ENCODE data around the gene SLC25A12. TPM values are rescaled to one million over a fixed set of nuclear protein-coding genes. Genes with fewer than 3 reads are reported as not detected.
A peak's percentile ranks its signal among the peaks of the same experiment; 100 is the strongest.
"Not testable (repeated sequence)": the region's sequence is repeated elsewhere in the genome, so short reads cannot be mapped to it uniquely, and the experiment has no call there.

The SLC25A12 gene
- total RNA-seq, 1 donor from 2014 or later = 106 TPM

- DNase-seq (ENCODE audit: missing footprints) (no peak), ATAC-seq (no peak)
- intact Hi-C loops (cut with DNase I) = no loop called here
Observed at GRCh38 chr2:171836146-171836910, 57.7 kb downstream of the SLC25A12 start.

DNA sequence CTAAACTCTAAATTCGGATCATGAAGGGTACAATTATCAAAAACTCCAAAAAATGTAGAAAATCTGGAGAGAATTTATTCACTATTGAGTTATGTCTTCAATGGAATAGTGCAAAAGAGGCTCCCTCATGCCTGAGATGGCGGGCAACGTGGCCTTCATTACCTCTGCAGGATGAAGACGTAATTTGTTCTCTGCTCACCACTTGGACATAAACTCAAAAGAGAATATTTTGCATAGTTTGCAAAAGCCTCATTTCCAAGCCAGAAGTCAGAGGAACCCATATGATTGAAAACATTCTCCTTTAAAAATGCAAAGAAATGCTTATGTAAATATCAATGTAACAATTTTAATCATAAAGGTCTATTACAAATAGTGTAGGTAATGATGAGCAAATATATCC is 58.7 kb downstream of the SLC25A12 start:
- ATAC-seq (no peak), DNase-seq (ENCODE audit: missing footprints) (no peak)
- intact Hi-C loops (cut with DNase I) = no loop called here

DNA sequence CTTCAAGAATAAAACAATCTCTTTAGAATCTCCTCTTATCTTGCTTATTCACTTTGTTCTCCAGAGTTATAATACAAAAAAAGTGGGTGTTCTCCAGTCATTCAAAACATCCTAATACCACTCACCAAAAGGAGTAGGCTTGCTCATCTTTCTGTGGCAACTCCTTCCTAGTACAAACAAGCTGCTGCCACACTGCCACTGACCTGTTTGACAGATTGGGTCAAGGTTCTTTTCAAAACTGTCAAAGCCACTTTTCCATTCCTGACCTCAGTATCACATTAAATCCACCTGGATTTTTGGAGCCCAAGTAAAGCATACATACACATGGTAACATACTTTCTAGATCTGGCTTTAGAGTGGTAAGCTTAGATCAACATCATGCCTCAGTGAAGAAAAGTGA is 59.8 kb downstream of the SLC25A12 start:
- no peak for DNase-seq (ENCODE audit: missing footprints)
- ATAC-seq = no peak
- intact Hi-C loops (cut with DNase I) = no loop called here

DNA sequence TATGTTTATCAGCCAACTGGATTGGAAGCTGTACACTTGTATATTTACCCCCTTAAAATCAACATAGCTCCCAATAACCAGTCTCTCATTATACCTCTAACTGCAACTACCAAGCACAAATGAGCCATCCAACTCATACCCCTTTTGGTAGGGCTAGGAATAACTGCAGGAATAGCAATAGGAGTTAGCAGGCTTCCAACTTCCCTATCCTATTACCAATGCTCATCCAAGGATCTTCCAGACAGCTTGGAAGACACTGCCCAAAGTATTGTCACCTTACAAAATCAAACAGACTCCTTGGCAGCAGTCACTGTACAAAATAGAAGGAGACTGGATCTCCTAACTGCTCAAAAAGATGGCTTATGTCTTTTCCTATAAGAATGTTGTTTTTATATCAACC is 61.6 kb downstream of the SLC25A12 start:
- ATAC-seq (no peak), DNase-seq (ENCODE audit: missing footprints) (no peak)
- intact Hi-C loops (cut with DNase I) = no loop called here

DNA sequence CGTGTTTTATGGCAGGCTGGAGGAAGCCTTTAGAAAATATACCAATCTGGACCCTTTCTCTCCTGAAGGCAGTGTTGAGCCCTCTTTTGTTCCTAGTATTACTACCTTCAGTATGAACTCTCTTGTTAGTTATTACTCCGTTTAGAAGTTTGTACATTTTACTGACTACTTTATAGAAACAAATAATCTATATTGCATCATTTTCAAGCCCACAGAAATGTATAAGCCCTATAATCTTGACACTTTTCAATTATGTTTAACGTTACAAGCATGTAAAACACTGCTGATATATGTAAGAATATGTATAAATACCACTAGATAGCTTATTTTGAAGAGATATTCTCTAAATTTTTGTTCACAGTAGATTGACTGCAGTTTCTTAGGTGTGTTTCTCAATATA is 64.0 kb downstream of the SLC25A12 start:
- ATAC-seq (no peak), DNase-seq (ENCODE audit: missing footprints) (no peak)
- intact Hi-C loops (cut with DNase I) = no loop called here

GRCh38 chr2:171824086-171824485 is 70.0 kb downstream of the SLC25A12 start:
- intact Hi-C loops (cut with DNase I) = no loop called here
- ATAC-seq (peak; percentile 63), DNase-seq (ENCODE audit: missing footprints) (no peak)

DNA sequence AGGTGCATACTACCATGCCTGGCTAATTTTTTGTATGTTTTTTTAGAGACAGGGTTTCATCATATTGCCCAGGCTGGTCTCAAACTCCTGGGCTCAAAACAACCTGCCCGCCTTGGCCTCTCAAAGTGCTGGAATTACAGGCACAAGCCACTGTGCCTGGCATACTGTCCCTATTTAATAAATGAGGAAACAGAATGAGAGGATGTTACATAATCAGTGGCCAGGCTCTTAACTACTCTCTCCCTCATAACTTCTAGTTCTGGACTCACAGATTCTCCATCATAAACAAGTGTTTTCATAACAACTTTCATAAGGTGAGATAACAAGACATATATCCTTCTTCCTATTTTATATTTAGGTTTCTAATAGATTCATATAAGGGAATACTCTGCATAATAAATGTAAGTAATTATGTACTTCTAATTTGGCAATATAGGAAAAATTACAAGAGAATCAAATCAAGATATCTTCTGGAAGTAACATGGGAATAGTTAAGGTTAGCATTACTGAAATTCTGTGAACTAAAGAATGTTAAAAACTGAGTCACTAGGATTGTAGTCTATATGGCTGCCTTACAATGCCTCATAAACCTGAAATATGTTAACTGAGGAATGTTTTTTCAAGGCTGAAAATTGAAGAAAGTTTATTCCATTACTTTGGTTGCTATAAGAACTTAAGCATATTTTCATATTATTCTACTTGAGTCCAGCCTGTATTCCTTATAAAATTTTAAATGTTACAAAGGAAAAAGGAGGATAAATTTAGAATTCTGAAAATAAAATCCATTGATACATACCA is 71.3 kb downstream of the SLC25A12 start:
- no peak for DNase-seq (ENCODE audit: missing footprints)
- intact Hi-C loops (cut with DNase I) = no loop called here
- peak; percentile 39 for ATAC-seq

GRCh38 chr2:171819453-171819852 is 74.6 kb downstream of the SLC25A12 start:
- intact Hi-C loops (cut with DNase I) = no loop called here
- ATAC-seq = no peak
- DNase-seq (ENCODE audit: missing footprints) = no peak

DNA sequence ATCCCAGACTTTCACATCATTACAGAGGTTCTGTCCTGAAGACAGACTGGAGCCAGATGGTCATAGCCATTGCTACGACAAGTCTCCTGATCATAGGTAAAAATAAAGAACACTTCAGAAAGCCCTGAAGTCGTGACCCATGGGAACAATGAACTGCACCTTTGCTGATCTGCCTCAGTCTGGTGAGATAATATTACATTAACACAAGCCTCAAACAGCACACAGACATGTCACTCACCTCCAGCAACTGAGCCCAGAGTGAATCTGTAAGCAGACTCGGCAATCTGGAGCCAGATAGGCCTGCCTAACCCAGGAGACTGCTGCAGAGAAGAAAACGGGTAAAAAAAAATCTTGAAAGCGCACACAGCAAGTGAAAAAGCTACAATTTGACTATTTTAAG is 79.2 kb downstream of the SLC25A12 start:
- intact Hi-C loops (cut with DNase I) = loop anchor here (5.0 kb wide), 1 partner anchor 287 kb away; the partner anchor contains the start of gene DLX2
- ATAC-seq = peak; percentile 40
- no peak for DNase-seq (ENCODE audit: missing footprints)

GRCh38 chr2:171814174-171814573 is 79.9 kb downstream of the SLC25A12 start:
- DNase-seq (ENCODE audit: missing footprints) = no peak
- intact Hi-C loops (cut with DNase I) = loop anchor here (5.0 kb wide), 1 partner anchor 288 kb away; the partner anchor contains the start of gene DLX2
- peak; percentile 49 for ATAC-seq

DNA sequence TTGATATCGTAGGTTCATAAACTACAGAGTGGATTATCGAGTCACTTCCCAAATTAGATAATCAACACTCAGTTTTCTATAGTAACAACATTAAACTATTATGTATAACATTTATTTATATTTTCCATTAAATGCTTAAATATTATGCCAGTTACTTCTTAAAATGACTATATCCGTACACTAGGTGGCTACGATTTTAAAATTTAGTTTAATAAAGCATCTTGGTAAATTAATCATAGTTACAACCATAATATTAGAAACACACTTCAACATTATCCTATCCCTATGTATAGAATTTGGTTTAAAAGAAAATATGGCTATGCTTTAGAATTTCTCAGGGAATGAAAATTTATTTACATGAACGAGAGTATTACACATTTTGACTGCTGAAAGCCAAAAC is 80.3 kb downstream of the SLC25A12 start:
- intact Hi-C loops (cut with DNase I) = loop anchor here (5.0 kb wide), 1 partner anchor 289 kb away; the partner anchor contains the start of gene DLX2
- DNase-seq (ENCODE audit: missing footprints) (no peak), ATAC-seq (no peak)

GRCh38 chr2:171813126-171813525 is 80.9 kb downstream of the SLC25A12 start:
- DNase-seq (ENCODE audit: missing footprints) (no peak), ATAC-seq (peak; percentile 66)
- intact Hi-C loops (cut with DNase I) = loop anchor here (5.0 kb wide), 1 partner anchor 289 kb away; the partner anchor contains the start of gene DLX2

DNA sequence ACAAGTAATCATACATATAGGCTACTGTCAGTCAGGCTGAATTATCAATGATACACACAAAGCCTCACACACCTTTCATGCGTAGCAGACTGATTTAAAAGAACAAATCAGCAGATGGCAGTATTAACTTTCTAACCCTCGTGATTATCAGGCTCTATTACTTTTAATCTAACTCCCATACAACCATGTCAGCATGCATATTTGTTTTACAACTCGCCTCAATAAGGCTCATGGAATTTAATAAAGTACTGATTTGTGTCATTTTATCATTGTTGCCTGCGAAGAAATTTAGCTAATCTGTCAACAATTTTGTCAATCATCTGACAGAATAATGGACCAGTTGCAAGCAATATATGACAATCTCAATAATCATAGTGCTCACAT is 82.8 kb downstream of the SLC25A12 start:
- peak; percentile 35 for ATAC-seq
- DNase-seq (ENCODE audit: missing footprints) = no peak
- intact Hi-C loops (cut with DNase I) = loop anchor here (5.0 kb wide), 1 partner anchor 291 kb away; the partner anchor contains the start of gene DLX2

GRCh38 chr2:171810422-171811244 is 83.4 kb downstream of the SLC25A12 start:
- ATAC-seq (no peak), DNase-seq (ENCODE audit: missing footprints) (no peak)
- intact Hi-C loops (cut with DNase I) = loop anchor here (5.0 kb wide), 1 partner anchor 292 kb away; the partner anchor contains the start of gene DLX2

DNA sequence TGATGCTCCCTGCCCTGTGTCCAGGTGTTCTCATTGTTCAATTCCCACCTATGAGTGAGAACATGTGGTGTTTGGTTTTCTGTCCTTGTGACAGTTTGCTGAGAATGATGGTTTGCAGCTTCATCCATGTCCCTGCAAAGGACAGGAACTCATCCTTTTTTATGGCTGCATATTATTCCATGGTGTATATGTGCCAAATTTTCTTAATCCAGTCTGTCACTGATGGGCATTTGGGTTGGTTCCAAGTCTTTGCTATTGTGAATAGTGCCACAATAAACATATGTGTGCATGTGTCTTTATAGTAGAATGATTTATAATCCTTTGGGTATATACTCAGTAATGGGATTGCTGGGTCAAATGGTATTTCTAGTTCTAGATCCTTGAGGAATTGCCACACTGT is 85.2 kb downstream of the SLC25A12 start:
- ATAC-seq; intact Hi-C loops (cut with DNase I): not testable (repeated sequence)

DNA sequence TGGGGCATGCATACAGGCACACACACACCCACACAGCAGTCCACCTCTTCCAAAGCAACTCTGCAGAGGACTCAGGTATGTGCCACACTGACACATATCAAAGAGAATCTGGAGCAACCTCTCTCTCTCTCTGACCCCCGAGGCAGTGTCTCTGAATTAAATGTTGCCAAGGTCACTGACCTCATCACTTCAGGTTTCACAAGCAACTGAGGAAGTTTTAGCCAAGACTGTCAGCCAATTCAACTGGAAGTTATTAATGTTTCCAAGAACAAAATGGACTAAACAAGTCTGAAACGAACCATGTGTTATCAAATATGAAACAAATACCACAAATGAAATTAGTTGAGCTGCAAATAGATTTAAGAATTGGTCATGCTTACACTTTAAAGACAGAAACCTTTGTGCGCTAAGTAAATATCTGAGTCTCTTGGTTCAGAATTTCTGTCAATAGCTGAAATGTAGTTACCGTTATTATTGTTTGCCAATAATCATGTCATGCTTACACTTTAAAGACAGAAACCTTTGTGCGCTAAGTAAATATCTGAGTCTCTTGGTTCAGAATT is 86.1 kb downstream of the SLC25A12 start:
- intact Hi-C loops (cut with DNase I) = no loop called here
- DNase-seq (ENCODE audit: missing footprints) (no peak), ATAC-seq (peak; percentile 68)

More for the DNA sequence above, 85.2 kb downstream of the SLC25A12 start:
- DNase-seq (ENCODE audit: missing footprints) = not testable (repeated sequence)

- DNase-seq (ENCODE audit: missing footprints) = no peak
- intact Hi-C loops (cut with DNase I) = no loop called here
- no peak for ATAC-seq
Observed at GRCh38 chr2:171807119-171807518, 86.9 kb downstream of the SLC25A12 start.

GRCh38 chr2:171804456-171804855 is 89.6 kb downstream of the SLC25A12 start:
- intact Hi-C loops (cut with DNase I) = no loop called here
- DNase-seq (ENCODE audit: missing footprints) (no peak), ATAC-seq (no peak)

- ATAC-seq (no peak), DNase-seq (ENCODE audit: missing footprints) (no peak)
- intact Hi-C loops (cut with DNase I) = no loop called here
Observed at GRCh38 chr2:171803757-171804156, 90.3 kb downstream of the SLC25A12 start.

Data from Right ventricle myocardium inferior (tissue), 1 donor.